Kidney (tissue), 14 donors: ENCODE data around the gene ADIRF. TPM values are rescaled to one million over a fixed set of nuclear protein-coding genes. Genes with fewer than 3 reads are reported as not detected.

Source experiments
- DNase-seq, 5 donors: peaks; one replicate each; pipeline ENCODE4 v3.0.0-alpha.2; 2013 to 2020
- FAIRE-seq: peaks from 2 replicates; lab custom pipeline; 2012; peaks lifted over from hg19 to GRCh38; lab: Jason Lieb, UNC
- H3K27ac ChIP-seq, 2 donors: one replicate each; pipeline ENCODE4 v1.7.0; 2013; ENCODE audit warnings: low read depth in 2 of 2, low read length in 2 of 2, inconsistent platforms in 1 of 2
- H3K27me3 ChIP-seq: one replicate; pipeline ENCODE4 v1.7.1; 2013; ENCODE audit warnings: low read length, inconsistent platforms; ENCODE audit not compliant: control insufficient read depth, insufficient read depth
- H3K36me3 ChIP-seq, 3 donors: one replicate each; pipeline versions ENCODE4 v1.7.0 to v1.7.1; 2013; ENCODE audit warnings: low read length in 3 of 3, control low read depth in 1 of 3, inconsistent platforms in 1 of 3; ENCODE audit not compliant: insufficient read depth in 3 of 3, control insufficient read depth in 2 of 3
- H3K4me1 ChIP-seq, 3 donors: one replicate each; pipeline versions ENCODE4 v1.7.0 to v1.7.1; 2013; ENCODE audit warnings: low read length in 3 of 3, inconsistent platforms in 1 of 3, low read depth in 1 of 3; ENCODE audit not compliant: control insufficient read depth in 2 of 3, insufficient read depth in 2 of 3
- H3K4me3 ChIP-seq, 3 donors: one replicate each; pipeline versions ENCODE4 v1.7.0 to v1.8.1; 2013; ENCODE audit warnings: low read length in 3 of 3, control low read depth in 1 of 3, inconsistent platforms in 1 of 3
- H3K9ac ChIP-seq, 3 donors: one replicate each; pipeline versions ENCODE4 v1.7.0 to v1.7.1; 2013; ENCODE audit warnings: low read length in 3 of 3, control low read depth in 1 of 3, inconsistent platforms in 1 of 3
- H3K9me3 ChIP-seq, 3 donors: one replicate each; pipeline versions ENCODE4 v1.7.0 to v1.7.1; 2013; ENCODE audit warnings: low read length in 3 of 3, control low read depth in 1 of 3, inconsistent platforms in 1 of 3; ENCODE audit not compliant: control insufficient read depth in 2 of 3, insufficient read depth in 1 of 3
- CTCF ChIP-seq: IDR thresholded peaks from 3 replicates; pipeline ENCODE4 v1.5.1; 2012; ENCODE audit warnings: mild to moderate bottlenecking, moderate library complexity, borderline replicate concordance; ENCODE audit not compliant: insufficient read depth; ENCODE audit errors: extremely low read depth
- intact Hi-C: fragments of 100-400 bp; cut with DNase I; formaldehyde crosslinking; loops from one replicate; pipeline ENCODE4 v1.11.1; 2022
- polyA plus RNA-seq: library from polyadenylated mRNA; stranded (reverse); fragments of 350-450 nt; fragmentation: Illumina TruSeq; extraction: RNeasy Lipid Tissue Mini Kit (QIAGEN cat#74804); gene quantifications from one replicate; pipeline ENCODE4 v1.2.3, GENCODE V29; 2014; ENCODE audit warnings: low read depth, low replicate concordance; ENCODE audit not compliant: insufficient read depth
- total RNA-seq: library from RNA; stranded (reverse); fragmentation: NEBNext Ultra II Directional; extraction: Animal tissue kit (Norgen Biotek cat#: 25700); gene quantifications from one replicate; pipeline ENCODE4 v1.2.1, GENCODE V29; 2021
- donor health status: control.
- donor health status: control.
- donor health status: control.
- donor health status: control.
- donor health status: control.
- donor health status: DM: yes; HTN: yes; CAD: no.
- donor health status: Normal renal cell carcinoma (clear cell type).

Gene ADIRF
- total and polyA plus RNA-seq, 2 donors from 2014 or later: 357 to 897 TPM

- no peak overlapping the region for H3K9ac ChIP-seq
- H3K27ac ChIP-seq: no peak overlapping the region
- peaks cover 0 to 18% (median 3%) of the 10 kb centered on the region in 3 donors for H3K4me1 ChIP-seq
- no peak for TF ChIP-seq CTCF
- no peaks in the 10 kb centered on the region for H3K27me3 ChIP-seq
- FAIRE-seq: no peak
- no peaks in the 10 kb centered on the region for H3K9me3 ChIP-seq
- intact Hi-C loops: no loop called here
- H3K4me3 ChIP-seq: no peak overlapping the region
- H3K36me3 ChIP-seq: no peaks in the 10 kb centered on the region
- DNase-seq: peak in 2 of 5 donors; percentile 40 to 48
These were observed 7.3 kb upstream of the ADIRF start for GRCh38 chr10:86960863-86961434.

- no peak overlapping the region for H3K9ac ChIP-seq
- H3K27me3 ChIP-seq: no peaks in the 10 kb centered on the region
- no peaks in the 10 kb centered on the region for H3K9me3 ChIP-seq
- no peak for FAIRE-seq
- intact Hi-C loops: no loop called here
- no peak for TF ChIP-seq CTCF
- no peaks in the 10 kb centered on the region for H3K36me3 ChIP-seq
- no peak overlapping the region for H3K4me3 ChIP-seq
- peak in 2 of 5 donors; percentile 41 to 59 for DNase-seq
- peaks cover 0 to 20% (median 8%) of the 10 kb centered on the region in 3 donors for H3K4me1 ChIP-seq
- no peak overlapping the region for H3K27ac ChIP-seq
These were observed 6.7 kb upstream of the ADIRF start for GRCh38 chr10:86961481-86962091.

GRCh38 chr10:86962136-86962980, 5.9 kb upstream of the ADIRF start:
- intact Hi-C loops: no loop called here
- FAIRE-seq (no peak), DNase-seq (peak in 2 of 5 donors; percentile 43 to 60)
- Histone ChIP-seq H3K36me3 (no peaks in the 10 kb centered on the region), H3K27ac (no peak overlapping the region), H3K4me1 (peaks cover 0 to 27% (median 10%) of the 10 kb centered on the region in 3 donors), H3K9ac (no peak overlapping the region), H3K9me3 (no peaks in the 10 kb centered on the region), H3K27me3 (no peaks in the 10 kb centered on the region), H3K4me3 (no peak overlapping the region)
- no peak for TF ChIP-seq CTCF
